Mononuclear cell (primary cell): Measurements from ENCODE around the gene LSM4. TPM values are rescaled to one million over a fixed set of nuclear protein-coding genes. Genes with fewer than 3 reads are reported as not detected.
"Not testable (repeated sequence)": the region's sequence is repeated elsewhere in the genome, so short reads cannot be mapped to it uniquely, and the experiment has no call there.

ENCODE experiments used
- H3K27me3 ChIP-seq: 2 replicates; pipeline ENCODE4 v1.6.0; 2011; ENCODE audit warnings: low read length, control low read depth; ENCODE audit not compliant: insufficient read depth
- H3K4me1 ChIP-seq: 2 replicates; pipeline ENCODE4 v1.5.1; 2011; ENCODE audit warnings: mild to moderate bottlenecking, low read length, control low read depth; ENCODE audit not compliant: insufficient read depth
- H3K4me3 ChIP-seq: 2 replicates; pipeline ENCODE4 v1.5.1; 2011; ENCODE audit warnings: mild to moderate bottlenecking, low read length, moderate library complexity
- H3K9me3 ChIP-seq: 2 replicates; pipeline ENCODE4 v1.5.1; 2011; ENCODE audit warnings: low read depth, mild to moderate bottlenecking, control low read depth, low read length
- total RNA-seq: library from RNA; depleted of rRNA; stranded (reverse); fragments of >200 nt; gene quantifications from one replicate; pipeline ENCODE4 v1.2.3, GENCODE V29; 2012

Gene LSM4
- total RNA-seq, 1 donor: 62.4 TPM

GRCh38 chr19:18328340-18329034, 5.6 kb upstream of the LSM4 start:
- H3K4me3 ChIP-seq: no peak overlapping the region

GRCh38 chr19:18326772-18327171, 3.9 kb upstream of the LSM4 start:
- Histone ChIP-seq H3K9me3 (no peaks in the 10 kb centered on the region), H3K27me3 (no peaks in the 10 kb centered on the region), H3K4me1 (peaks cover 32% of the 10 kb centered on the region), H3K4me3 (no peak overlapping the region)

More at GRCh38 chr19:18328340-18329034, 5.6 kb upstream of the LSM4 start:
- Histone ChIP-seq H3K9me3 (no peaks in the 10 kb centered on the region), H3K27me3 (no peaks in the 10 kb centered on the region), H3K4me1 (peaks cover 20% of the 10 kb centered on the region)

- H3K4me3 ChIP-seq, H3K9me3 ChIP-seq, H3K27me3 ChIP-seq: not testable (repeated sequence)
- peaks cover 56% of the 10 kb centered on the region for H3K4me1 ChIP-seq
These were observed 1.5 kb upstream of the LSM4 start for GRCh38 chr19:18324373-18324731.

- Histone ChIP-seq H3K27me3 (no peaks in the 10 kb centered on the region), H3K4me1 (peaks cover 63% of the 10 kb centered on the region), H3K9me3 (no peaks in the 10 kb centered on the region), H3K4me3 (peak overlapping the region; percentile 76)
These were observed 538 bp downstream of the LSM4 start for GRCh38 chr19:18322318-18322758.

- Histone ChIP-seq H3K4me3 (no peak overlapping the region), H3K4me1 (peaks cover 64% of the 10 kb centered on the region), H3K9me3 (no peaks in the 10 kb centered on the region), H3K27me3 (no peaks in the 10 kb centered on the region)
These were observed 1.2 kb downstream of the LSM4 start for GRCh38 chr19:18321734-18322102.

- Histone ChIP-seq H3K4me3 (no peak overlapping the region), H3K4me1 (peaks cover 64% of the 10 kb centered on the region), H3K27me3 (no peaks in the 10 kb centered on the region), H3K9me3 (no peaks in the 10 kb centered on the region)
These were observed 1.8 kb downstream of the LSM4 start for GRCh38 chr19:18320865-18321733.

GRCh38 chr19:18319591-18320135, 3.2 kb downstream of the LSM4 start:
- Histone ChIP-seq H3K9me3 (no peaks in the 10 kb centered on the region), H3K4me1 (peaks cover 64% of the 10 kb centered on the region), H3K27me3 (no peaks in the 10 kb centered on the region)

GRCh38 chr19:18317961-18318800, 4.7 kb downstream of the LSM4 start:
- Histone ChIP-seq H3K4me3 (no peak overlapping the region), H3K27me3 (no peaks in the 10 kb centered on the region), H3K4me1 (peaks cover 54% of the 10 kb centered on the region), H3K9me3 (no peaks in the 10 kb centered on the region)

More at GRCh38 chr19:18319591-18320135, 3.2 kb downstream of the LSM4 start:
- no peak overlapping the region for H3K4me3 ChIP-seq

GRCh38 chr19:18313398-18313797, 9.5 kb downstream of the LSM4 start:
- H3K4me1 ChIP-seq: peaks cover 11% of the 10 kb centered on the region
- H3K9me3 ChIP-seq: no peaks in the 10 kb centered on the region
- no peak overlapping the region for H3K4me3 ChIP-seq
- no peaks in the 10 kb centered on the region for H3K27me3 ChIP-seq

GRCh38 chr19:18312092-18312534, 10.8 kb downstream of the LSM4 start:
- Histone ChIP-seq H3K9me3 (no peaks in the 10 kb centered on the region), H3K4me1 (peaks cover 7% of the 10 kb centered on the region), H3K27me3 (no peaks in the 10 kb centered on the region), H3K4me3 (no peak overlapping the region)

GRCh38 chr19:18311502-18312091, 11.3 kb downstream of the LSM4 start:
- H3K9me3 ChIP-seq: no peaks in the 10 kb centered on the region
- H3K4me3 ChIP-seq: no peak overlapping the region
- H3K4me1 ChIP-seq: peaks cover 10% of the 10 kb centered on the region
- H3K27me3 ChIP-seq: no peaks in the 10 kb centered on the region

- no peak overlapping the region for H3K4me3 ChIP-seq
- no peaks in the 10 kb centered on the region for H3K27me3 ChIP-seq
- peaks cover 16% of the 10 kb centered on the region for H3K4me1 ChIP-seq
- no peaks in the 10 kb centered on the region for H3K9me3 ChIP-seq
These were observed 11.9 kb downstream of the LSM4 start for GRCh38 chr19:18310966-18311365.

- H3K4me1 ChIP-seq: peaks cover 23% of the 10 kb centered on the region
- H3K9me3 ChIP-seq: no peaks in the 10 kb centered on the region
- H3K27me3 ChIP-seq: no peaks in the 10 kb centered on the region
These were observed 12.6 kb downstream of the LSM4 start for GRCh38 chr19:18310118-18310909.

More at GRCh38 chr19:18310118-18310909, 12.6 kb downstream of the LSM4 start:
- no peak overlapping the region for H3K4me3 ChIP-seq
